Renal cortical epithelial cell (primary cell): ENCODE measurements around the gene MEDAG. TPM values are rescaled to one million over a fixed set of nuclear protein-coding genes. Genes with fewer than 3 reads are reported as not detected.

ENCODE experiments used
- DNase-seq: peaks from one replicate; pipeline ENCODE4 v3.0.0-alpha.2; 2011; ENCODE audit warnings: low read depth
- total RNA-seq: library from RNA; depleted of rRNA; stranded (reverse); fragments of >200 nt; gene quantifications from 2 replicates; pipeline ENCODE4 v1.2.3, GENCODE V29; 2014

MEDAG gene
- total RNA-seq, 1 donor from 2014 or later, result 0.10 TPM

DNA sequence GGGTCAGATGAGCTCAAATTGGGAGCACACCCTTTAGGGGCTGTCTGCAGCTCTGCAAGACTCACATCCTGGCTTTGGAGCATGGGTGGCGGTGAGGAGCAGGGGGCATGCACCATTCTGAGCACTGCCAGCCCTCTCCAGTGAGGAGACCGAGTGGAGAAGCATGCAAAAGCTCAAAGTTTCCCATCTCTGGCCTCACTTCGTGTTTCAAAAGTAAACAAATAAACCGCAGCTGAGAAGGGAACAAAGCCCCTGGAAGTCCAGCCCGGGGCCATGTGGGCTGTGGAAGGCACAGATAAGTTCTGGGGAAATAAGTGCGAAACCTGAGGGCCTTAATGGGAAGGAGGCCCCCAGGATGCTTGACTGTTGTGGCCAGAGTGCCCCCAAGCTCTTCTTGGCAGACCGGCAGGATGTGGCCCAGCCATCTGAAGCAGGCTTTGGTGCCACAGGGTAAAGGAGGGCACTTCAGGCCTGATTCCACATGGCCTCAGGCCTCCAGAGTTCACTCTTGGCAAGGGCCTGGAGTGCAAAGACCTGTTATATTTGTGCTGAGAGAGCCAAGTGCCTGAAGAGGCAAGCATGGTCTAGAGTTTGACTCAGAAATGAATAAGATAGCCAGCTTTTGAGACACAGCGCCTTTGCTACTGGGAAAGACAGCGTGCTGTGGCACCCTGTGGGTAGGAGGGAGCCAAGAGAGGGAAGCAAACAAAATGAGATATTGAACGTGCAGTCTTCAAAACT is 1.2 kb downstream of the MEDAG start:
- no peak for DNase-seq

GRCh38 chr13:30908416-30908980 is 2.4 kb downstream of the MEDAG start:
- DNase-seq, result no peak

GRCh38 chr13:30910676-30911075 is 4.6 kb downstream of the MEDAG start:
- no peak for DNase-seq

DNA sequence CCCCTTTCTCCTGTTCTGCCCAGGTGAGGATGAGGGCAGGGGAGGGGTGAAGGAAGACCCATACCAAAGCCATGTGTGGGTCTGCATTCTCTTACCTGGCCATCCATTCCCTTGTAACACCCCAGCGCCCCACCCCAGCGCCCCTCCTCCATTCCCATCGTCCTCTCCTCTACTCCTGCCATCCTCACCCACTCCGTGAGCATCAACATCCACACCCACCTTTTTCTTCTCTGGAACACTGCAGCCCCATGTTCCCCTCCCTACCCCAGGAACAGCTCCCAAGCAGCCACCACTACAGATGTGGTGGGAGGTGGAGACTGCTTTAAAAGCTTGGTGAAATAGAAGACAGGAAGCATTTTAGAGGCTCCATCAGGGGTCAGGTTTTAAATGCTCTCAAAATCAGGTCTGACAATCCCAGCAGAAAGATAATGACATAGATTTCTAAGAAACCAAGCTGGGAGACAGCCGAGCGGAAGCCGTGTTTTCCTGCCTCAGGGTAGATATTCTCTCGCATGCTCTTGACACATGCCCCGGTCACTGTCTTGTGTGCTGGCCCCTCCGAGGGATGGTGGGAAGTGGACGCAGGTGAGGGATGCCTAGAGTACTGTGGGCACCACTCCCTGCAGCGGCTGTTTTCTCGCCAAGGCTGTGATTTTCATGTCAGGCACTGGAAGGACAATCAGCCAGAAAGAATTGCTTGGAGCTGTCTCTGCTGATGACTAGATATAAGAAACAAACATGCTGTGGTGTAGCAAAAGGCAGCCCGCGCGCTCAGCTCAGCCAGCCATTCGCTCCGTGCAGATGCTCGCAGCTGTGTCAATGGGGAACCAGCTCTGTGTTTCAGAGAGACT is 9.8 kb downstream of the MEDAG start:
- DNase-seq, result no peak

DNA sequence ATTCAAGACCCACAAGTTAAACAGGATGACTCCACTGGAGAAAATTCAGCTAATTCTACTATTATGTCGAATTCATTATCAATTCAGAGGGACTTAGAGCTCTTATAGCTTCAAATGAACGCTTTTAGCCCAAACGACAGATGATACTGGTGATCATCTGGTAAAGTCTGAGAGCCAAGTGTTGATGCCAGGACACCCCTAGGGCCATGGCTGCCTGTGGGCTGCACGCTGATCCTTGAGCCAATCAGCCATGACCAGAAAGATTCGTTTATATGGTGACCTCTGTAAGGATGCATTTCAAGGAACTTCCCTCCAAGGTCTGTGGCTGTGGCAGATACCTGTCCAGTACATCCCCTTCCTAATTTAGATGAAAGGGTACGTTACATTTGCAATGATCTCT is 10.9 kb downstream of the MEDAG start:
- no peak for DNase-seq

DNA sequence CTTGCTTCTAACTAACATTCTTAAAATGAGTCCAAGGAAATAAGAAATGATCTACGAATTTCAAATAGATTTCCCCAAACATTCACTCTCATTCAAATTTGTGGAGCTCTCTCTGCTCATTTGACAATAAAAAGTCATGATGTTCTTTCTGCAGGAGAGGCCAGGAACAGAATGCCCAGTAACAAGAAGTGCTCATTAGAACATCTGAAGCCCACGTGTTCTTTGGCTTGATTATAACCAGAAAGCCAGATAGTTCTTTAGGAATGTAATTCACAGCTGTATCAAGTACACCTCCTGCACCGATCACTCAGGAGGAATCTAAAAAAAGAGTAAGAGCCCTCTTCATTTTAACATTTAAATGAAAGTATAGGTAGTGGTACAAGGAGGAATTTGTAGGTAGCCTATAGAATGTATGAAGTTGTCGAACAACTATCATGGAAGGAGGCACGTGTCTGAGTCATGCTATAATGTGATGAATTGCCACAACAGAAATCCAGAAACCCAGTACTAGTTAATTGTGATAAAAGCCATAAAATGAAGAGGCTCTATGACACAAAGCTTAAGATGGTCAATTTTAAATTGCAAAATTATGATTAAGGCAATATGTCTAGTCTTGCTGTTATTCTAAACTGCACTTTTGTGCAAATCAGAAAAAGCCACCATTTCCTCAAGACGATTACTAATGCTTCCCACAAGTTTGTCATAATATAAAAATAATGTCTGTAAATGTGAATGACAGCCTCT is 12.8 kb downstream of the MEDAG start:
- DNase-seq, result no peak

- DNase-seq, result no peak
Measured at GRCh38 chr13:30920162-30920909, 14.3 kb downstream of the MEDAG start.

- no peak for DNase-seq
Measured at GRCh38 chr13:30923418-30923817, 17.3 kb downstream of the MEDAG start.

GRCh38 chr13:30924721-30925120 is 18.6 kb downstream of the MEDAG start:
- DNase-seq, result no peak

- no peak for DNase-seq
Measured at GRCh38 chr13:30925429-30925828, 19.4 kb downstream of the MEDAG start.

GRCh38 chr13:30926781-30927180 is 20.7 kb downstream of the MEDAG start:
- DNase-seq, result peak; percentile 75

DNA sequence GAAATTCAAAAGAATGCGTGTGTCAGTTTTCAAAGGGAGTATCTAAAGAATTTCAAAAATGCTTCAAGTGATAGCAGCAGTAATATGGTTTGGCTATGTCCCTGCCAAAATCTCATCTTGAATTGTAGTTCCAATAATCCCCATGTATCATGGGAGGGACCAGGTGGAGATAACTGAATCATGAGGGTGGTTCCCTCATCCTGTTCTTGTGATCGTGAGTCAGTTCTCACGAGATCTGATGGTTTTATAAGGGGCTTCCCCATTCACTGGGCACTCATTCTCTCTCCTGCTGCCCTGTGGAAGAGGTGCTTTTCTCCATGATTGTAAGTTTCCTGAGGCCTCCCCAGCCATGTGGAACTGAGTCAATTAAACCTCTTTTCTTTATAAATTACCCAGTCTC is 21.1 kb downstream of the MEDAG start:
- DNase-seq, result peak; percentile 86

DNA sequence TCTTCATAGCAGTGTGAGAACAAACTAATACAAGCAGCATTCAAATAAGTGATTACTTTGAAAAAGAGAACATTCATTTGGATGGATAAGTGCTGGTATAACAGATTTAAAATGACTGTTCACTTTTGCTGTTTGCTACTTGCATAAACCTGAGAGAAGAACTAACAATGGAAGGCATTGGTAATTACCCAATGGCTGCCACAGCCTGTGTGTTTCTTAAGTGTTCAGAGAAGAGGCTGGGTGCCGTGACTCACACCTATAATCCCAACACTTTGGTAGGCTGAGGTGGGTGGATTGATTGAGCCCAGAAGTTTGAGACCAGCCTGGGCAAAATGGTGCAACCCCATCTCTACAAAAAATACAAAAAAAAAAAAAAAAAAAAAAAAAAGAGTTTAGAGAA is 21.5 kb downstream of the MEDAG start:
- peak; percentile 78 for DNase-seq

DNA sequence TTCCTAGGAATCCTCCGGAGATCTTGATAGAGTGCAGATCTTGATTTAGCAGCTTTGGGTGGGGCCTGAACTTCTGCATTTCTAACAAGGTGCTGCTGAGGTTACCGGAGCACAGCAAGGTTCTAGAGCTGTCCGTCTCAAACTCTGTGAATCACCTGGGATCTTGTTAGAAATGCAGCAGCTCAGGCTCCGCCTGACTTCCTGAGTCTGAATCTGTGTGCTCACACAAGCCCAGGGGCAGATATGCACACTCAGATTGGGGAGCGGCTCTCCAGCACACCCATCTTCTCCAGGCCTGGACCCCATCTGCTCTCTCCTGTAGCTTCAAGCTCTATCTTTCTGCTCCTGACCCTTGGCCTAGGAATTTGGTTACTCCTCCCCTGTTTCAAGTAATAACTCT is 22.9 kb downstream of the MEDAG start:
- DNase-seq, result no peak

- no peak for DNase-seq
Measured at GRCh38 chr13:30932481-30933353, 26.6 kb downstream of the MEDAG start, which contains the start of gene TEX26. Gene TEX26 (plus strand): TSS chr13:30932656. CDS start chr13:30932716, 60 bp downstream.

GRCh38 chr13:30933354-30933670 is 27.2 kb downstream of the MEDAG start:
- DNase-seq, result no peak

DNA sequence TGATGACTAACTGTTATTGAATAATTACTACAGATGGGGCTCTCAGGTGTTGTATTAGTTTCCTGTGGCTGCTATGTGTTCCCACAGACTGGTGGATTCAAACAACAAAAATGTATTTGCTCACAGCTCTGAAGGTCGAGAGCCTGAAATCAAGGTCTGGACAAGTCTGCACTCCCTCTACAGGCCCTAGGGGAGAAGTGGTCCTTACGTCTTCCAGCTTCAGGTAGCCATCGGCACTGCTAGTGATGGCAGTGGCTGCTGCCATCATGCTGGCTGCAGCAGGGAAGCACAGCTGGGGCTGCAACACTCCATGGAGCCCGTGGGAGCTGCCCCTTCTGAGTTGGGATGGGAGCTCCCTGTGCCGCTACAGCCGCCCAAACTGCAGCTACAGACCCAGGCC is 28.3 kb downstream of the MEDAG start:
- DNase-seq, result no peak

GRCh38 chr13:30934803-30935202 is 28.7 kb downstream of the MEDAG start:
- no peak for DNase-seq

DNA sequence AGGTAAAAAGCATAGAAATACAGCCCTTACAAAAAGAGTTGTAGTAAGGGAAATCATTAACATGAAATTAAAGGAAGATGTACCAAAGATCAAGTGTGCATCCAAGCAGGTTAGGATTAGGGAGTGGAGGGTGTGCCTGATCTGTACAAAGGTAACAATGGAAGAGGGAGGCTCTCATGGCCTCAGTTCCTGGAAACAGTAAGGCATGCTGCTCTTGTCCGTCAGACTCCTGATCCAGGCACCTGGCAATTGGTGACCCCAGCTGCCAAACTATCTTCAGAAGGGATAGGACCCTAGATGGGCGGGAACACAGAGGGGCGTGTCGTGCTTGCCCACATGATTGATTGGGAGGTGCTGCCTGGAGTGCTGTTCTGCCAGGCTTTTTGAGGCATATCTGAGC is 30.9 kb downstream of the MEDAG start:
- no peak for DNase-seq

DNA sequence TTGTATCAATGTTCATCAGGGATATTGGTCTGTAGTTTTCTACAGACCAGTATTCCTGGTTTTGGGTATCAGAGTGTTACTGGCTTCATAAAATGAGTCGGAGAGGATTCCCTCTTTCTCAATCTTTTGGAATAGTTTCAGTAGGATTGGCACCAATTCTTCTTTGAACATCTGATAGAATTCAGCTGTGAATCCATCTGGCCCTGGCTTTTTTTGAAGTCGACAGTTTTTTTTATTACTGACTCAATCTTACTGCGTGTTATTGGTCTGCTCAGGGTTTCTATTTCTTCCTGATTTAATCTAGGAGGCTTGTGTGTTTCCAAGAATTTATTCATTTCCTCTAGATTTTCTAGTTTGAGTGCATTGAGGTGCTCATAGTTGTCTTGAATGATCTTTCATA is 37.8 kb downstream of the MEDAG start:
- no peak for DNase-seq
